D721Med (cell line): ENCODE measurements around the gene KCNH2.

Experiments used
- DNase-seq: peaks from one replicate; pipeline ENCODE4 v3.0.0; 2011; ENCODE audit warnings: low spot score; ENCODE audit not compliant: insufficient read length
- FAIRE-seq: peaks from 2 replicates; lab custom pipeline; 2011; peaks lifted over from hg19 to GRCh38; lab: Jason Lieb, UNC
- CTCF ChIP-seq: IDR thresholded peaks from 2 replicates; pipeline ENCODE4 v1.5.1; 2012; ENCODE audit warnings: mild to moderate bottlenecking, control low read depth; ENCODE audit not compliant: insufficient read depth; ENCODE audit errors: missing control alignments

Gene KCNH2

DNA sequence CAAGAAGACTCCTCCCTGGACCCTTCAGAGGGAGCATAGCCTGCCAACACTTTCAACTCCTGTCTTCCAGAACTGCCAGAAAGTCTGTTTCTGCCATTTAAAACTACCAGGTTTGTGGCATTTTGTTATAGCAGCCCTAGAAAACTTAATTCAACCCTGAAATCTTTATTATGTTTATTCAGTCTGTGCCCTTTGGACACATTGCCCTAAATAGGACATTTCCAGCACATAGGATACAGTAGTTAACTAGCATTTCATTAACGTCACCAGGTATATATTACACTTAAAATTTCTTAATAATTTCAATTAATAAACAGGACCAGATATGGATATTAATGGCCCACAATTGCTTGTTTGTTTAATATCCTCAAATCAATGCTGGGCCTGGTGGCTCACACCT is 54.3 kb downstream of the KCNH2 start:
- DNase-seq (no peak), FAIRE-seq (no peak)
- no peak for TF ChIP-seq CTCF

DNA sequence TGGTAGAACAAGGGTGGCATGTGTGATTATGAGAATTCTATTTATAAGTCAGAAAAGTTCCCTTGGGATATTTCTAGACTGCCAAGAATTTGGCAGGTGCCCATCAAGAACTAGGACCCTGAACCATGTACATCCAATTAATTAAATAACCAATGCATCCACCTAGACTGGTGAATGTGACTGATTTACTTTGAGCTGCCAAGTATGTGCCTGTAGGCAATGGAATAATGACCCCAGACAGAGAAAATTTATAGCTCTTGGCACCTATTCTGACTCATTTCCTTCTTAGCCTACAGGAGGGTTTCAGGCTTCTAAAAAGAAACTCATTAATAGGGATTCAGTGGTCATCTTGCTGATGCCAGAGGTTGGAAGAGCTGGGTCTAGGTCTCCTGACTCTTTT is 54.9 kb downstream of the KCNH2 start:
- TF ChIP-seq CTCF, result no peak
- FAIRE-seq (no peak), DNase-seq (no peak)

DNA sequence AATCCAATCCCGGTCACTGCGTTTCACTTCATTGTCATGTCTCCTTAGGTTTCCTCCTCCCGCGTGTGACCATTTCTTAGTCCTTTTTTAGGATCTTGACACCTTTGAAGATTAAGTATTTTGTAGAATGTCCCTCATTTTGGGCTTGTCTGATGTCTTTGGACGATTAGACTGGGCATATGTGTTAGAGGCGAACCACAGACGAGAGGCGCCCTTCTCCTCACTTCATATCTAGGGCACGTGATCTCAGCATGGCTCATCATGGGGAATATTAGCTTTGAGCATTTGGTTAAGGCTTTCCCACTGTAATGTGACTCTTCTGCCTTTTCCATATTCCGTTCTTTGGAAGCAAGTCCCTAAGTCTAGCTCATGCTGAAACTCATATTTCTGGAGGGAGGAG is 59.0 kb downstream of the KCNH2 start:
- no peak for TF ChIP-seq CTCF
- FAIRE-seq, result no peak
- DNase-seq, result no peak

DNA sequence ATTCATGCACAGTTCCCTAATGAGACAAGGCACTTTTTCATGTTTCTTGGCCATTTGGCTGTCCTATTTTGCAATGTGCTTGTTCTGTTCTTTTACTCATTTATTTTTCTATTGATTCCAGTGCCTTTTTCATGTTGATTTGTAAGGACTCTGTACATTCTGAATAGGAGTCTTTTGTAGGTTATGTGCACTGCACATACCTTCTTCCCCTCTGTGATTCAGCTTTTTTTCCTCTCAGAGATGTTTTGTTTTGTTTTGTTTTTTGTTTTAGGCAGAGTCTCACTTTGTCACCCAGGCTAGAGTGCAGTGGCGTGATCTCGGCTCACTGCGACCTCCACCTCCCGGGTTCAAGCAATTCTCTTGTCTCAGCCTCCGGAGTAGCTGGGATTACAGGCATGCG is 59.7 kb downstream of the KCNH2 start:
- FAIRE-seq (no peak), DNase-seq (no peak)
- TF ChIP-seq CTCF, result no peak

DNA sequence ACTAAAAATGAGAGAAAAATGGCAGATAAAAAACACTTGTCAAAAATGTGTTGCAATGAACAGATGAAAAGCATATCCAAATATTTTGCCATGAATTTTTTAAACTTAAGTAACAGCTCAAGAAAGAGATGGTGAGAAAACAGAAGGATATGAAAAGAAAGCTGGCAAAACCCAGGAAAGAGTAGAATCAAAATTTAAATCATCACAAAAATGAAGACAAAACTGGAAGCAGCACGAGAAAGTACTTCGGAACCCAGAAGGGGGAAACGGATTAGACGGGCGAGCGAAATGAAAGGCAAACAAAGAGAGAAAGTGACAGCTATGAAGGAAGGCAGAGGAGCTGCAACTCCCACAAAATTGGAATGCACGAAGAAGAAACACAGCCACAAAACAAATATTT is 60.2 kb downstream of the KCNH2 start:
- DNase-seq, result no peak
- FAIRE-seq, result no peak

DNA sequence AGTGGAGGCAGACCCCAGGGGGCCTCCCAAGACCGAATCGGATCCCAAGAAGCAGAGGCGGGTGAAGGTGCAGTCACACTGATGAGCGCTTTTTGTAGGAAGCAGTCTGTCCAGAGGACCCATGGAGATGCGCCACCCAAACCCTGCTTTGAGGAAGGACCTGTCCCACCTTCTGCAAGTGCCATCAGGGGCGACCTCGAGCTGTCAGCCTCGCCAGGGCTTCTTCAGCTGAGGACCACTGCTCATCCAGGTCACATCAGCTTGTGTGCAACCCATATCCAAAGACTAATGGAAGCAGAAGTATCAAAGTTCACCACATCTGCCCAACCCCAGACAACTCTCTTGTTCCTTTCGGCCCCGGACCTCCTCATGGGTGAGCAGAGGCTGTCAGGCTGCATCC is 61.5 kb downstream of the KCNH2 start:
- no peak for TF ChIP-seq CTCF
- no peak for FAIRE-seq

More for the DNA sequence above, 60.2 kb downstream of the KCNH2 start:
- no peak for TF ChIP-seq CTCF

GRCh38 chr7:150914966-150915365 is 63.2 kb downstream of the KCNH2 start:
- TF ChIP-seq CTCF, result no peak
- DNase-seq (no peak), FAIRE-seq (no peak)

More for the DNA sequence above, 61.5 kb downstream of the KCNH2 start:
- no peak for DNase-seq
